Mesenchymal stem cell (in vitro differentiated cells and primary cell): Measurements from ENCODE around the gene MIER2.
"Not testable (repeated sequence)": the region's sequence is repeated elsewhere in the genome, so short reads cannot be mapped to it uniquely, and the experiment has no call there.

Experiments
- DNase-seq: peaks from one replicate; pipeline ENCODE4 v3.0.0-alpha.2; 2013
- H2AFZ ChIP-seq: one replicate; pipeline ENCODE4 v1.6.1; 2013; ENCODE audit warnings: low read depth, mild to moderate bottlenecking, control low read depth, inconsistent platforms, low read length, moderate library complexity
- H2AK5ac ChIP-seq: 2 replicates; pipeline ENCODE4 v1.6.1; 2013; ENCODE audit warnings: low read length, moderate library complexity, mild to moderate bottlenecking, inconsistent platforms; ENCODE audit not compliant: severe bottlenecking
- H2BK120ac ChIP-seq: one replicate; pipeline ENCODE4 v1.6.1; 2013; ENCODE audit warnings: low read depth, mild to moderate bottlenecking, inconsistent platforms, low read length, moderate library complexity
- H2BK12ac ChIP-seq, 2 experiments: one replicate each; pipeline ENCODE4 v1.6.1; 2013; ENCODE audit warnings: inconsistent platforms in 2 of 2, low read length in 2 of 2, mild to moderate bottlenecking in 2 of 2, moderate library complexity in 2 of 2, control low read depth in 1 of 2
- H2BK15ac ChIP-seq: one replicate; pipeline ENCODE4 v1.6.1; 2013; ENCODE audit warnings: mild to moderate bottlenecking, low read depth, inconsistent platforms; ENCODE audit not compliant: poor library complexity, severe bottlenecking
- H2BK5ac ChIP-seq: 2 replicates; pipeline ENCODE4 v1.6.1; 2013; ENCODE audit warnings: low read depth, mild to moderate bottlenecking, low read length, control low read depth, inconsistent platforms; ENCODE audit not compliant: poor library complexity, severe bottlenecking
- H3K14ac ChIP-seq, 2 experiments: one replicate each; pipeline ENCODE4 v1.6.1; 2013; ENCODE audit warnings: inconsistent platforms in 2 of 2, low read length in 2 of 2, control low read depth in 1 of 2, mild to moderate bottlenecking in 1 of 2, moderate library complexity in 1 of 2
- H3K18ac ChIP-seq, 2 experiments: one replicate each; pipeline ENCODE4 v1.6.1; 2013; ENCODE audit warnings: inconsistent platforms in 2 of 2, low read length in 2 of 2, control low read depth in 1 of 2, low read depth in 1 of 2, mild to moderate bottlenecking in 1 of 2
- H3K23ac ChIP-seq, 2 experiments: one replicate each; pipeline ENCODE4 v1.6.1; 2013; ENCODE audit warnings: inconsistent platforms in 2 of 2, low read length in 2 of 2, mild to moderate bottlenecking in 2 of 2, moderate library complexity in 2 of 2, control low read depth in 1 of 2
- H3K27ac ChIP-seq: 2 replicates; pipeline ENCODE4 v1.5.1; 2013; ENCODE audit warnings: mild to moderate bottlenecking, moderate library complexity, low read length, control low read depth, inconsistent platforms; ENCODE audit not compliant: poor library complexity, severe bottlenecking
- H3K27me3 ChIP-seq, 2 experiments: 2 replicates each; pipeline versions ENCODE4 v1.6.1 to v1.7.0; 2013; ENCODE audit warnings: low read length in 2 of 2, mild to moderate bottlenecking in 2 of 2, moderate library complexity in 2 of 2, control low read depth in 1 of 2, inconsistent platforms in 1 of 2; ENCODE audit not compliant: control insufficient read depth in 1 of 2, insufficient read depth in 1 of 2
- H3K36me3 ChIP-seq, 2 experiments: 2 replicates each; pipeline versions ENCODE4 v1.6.1 to v1.7.0; 2013; ENCODE audit warnings: low read length in 2 of 2, control low read depth in 1 of 2, inconsistent platforms in 1 of 2, low read depth in 1 of 2, mild to moderate bottlenecking in 1 of 2; ENCODE audit not compliant: insufficient read depth in 2 of 2, control insufficient read depth in 1 of 2
- H3K4ac ChIP-seq, 2 experiments: one replicate each; pipeline ENCODE4 v1.6.1; 2013; ENCODE audit warnings: inconsistent platforms in 2 of 2, low read length in 2 of 2, mild to moderate bottlenecking in 2 of 2, moderate library complexity in 2 of 2, control low read depth in 1 of 2, low read depth in 1 of 2
- H3K4me1 ChIP-seq: 2 replicates; pipeline ENCODE4 v1.6.1; 2013; ENCODE audit warnings: low read depth, low read length, control low read depth; ENCODE audit not compliant: control insufficient read depth, insufficient read depth
- H3K4me2 ChIP-seq: 2 replicates; pipeline ENCODE4 v1.6.1; 2013; ENCODE audit warnings: low read length, mild to moderate bottlenecking, inconsistent platforms; ENCODE audit not compliant: poor library complexity, severe bottlenecking
- H3K4me3 ChIP-seq, 2 experiments: 2 replicates each; pipeline versions ENCODE4 v1.5.1 to v1.7.0; 2013; ENCODE audit warnings: low read length in 2 of 2, mild to moderate bottlenecking in 2 of 2, control low read depth in 1 of 2, low read depth in 1 of 2; ENCODE audit not compliant: insufficient read depth in 1 of 2
- H3K79me1 ChIP-seq: replicated peaks from 2 replicates; pipeline ENCODE4 v1.6.1; 2013; ENCODE audit warnings: mild to moderate bottlenecking, control low read depth, low read length, inconsistent platforms; ENCODE audit not compliant: poor library complexity, severe bottlenecking
- H3K9ac ChIP-seq: 2 replicates; pipeline ENCODE4 v1.7.0; 2013; ENCODE audit warnings: mild to moderate bottlenecking, low read length, moderate library complexity
- H3K9me3 ChIP-seq: 2 replicates; pipeline ENCODE4 v1.7.0; 2013; ENCODE audit warnings: mild to moderate bottlenecking, low read length; ENCODE audit not compliant: control insufficient read depth
- H4K8ac ChIP-seq: one replicate; pipeline ENCODE4 v1.6.1; 2013; ENCODE audit warnings: inconsistent platforms, mild to moderate bottlenecking, low read length, moderate library complexity
- H4K91ac ChIP-seq: one replicate; pipeline ENCODE4 v1.6.1; 2013; ENCODE audit warnings: mild to moderate bottlenecking, low read length, inconsistent platforms
- WGBS: methylation state at CpG from one replicate; pipeline ENCODE4 v1.1.7; 2013; ENCODE audit warnings: mixed read lengths; 5-methylcytosine and 5-hydroxymethylcytosine counted together

The MIER2 gene

DNA sequence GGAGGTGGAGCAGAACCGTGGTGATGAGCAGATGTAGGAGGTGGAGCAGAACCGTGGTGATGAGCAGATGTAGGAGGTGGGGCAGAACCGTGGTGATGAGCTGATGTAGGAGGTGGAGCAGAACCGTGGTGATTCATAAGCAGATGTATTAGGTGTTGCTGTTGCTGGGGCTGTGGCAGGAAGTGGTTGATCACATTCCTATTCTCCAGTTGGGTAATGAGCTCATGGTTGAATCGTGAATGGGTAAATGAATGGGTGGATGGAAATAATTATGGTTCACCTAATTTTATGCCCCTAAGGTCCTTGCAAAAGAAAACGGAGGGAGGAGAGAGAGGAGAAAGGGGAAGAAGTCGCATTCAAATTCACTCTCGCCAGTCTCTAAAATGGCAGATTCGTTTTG, 38.0 kb upstream of the MIER2 start:
- WGBS = 60% methylated on average over 7 of the region's 9 CpGs
- H2BK12ac ChIP-seq, H3K36me3 ChIP-seq: not testable (repeated sequence)

GRCh38 chr19:381901-382300, 37.3 kb upstream of the MIER2 start:
- 75% methylated on average over 8 of the region's 11 CpGs for WGBS
- not testable (repeated sequence) for H2AFZ ChIP-seq, H3K4me3 ChIP-seq, H3K36me3 ChIP-seq, H3K18ac ChIP-seq, H3K14ac ChIP-seq, H3K79me1 ChIP-seq, H3K9ac ChIP-seq, H2BK12ac ChIP-seq, H3K9me3 ChIP-seq, H2BK120ac ChIP-seq, DNase-seq, H2BK15ac ChIP-seq, H3K4ac ChIP-seq, H3K23ac ChIP-seq, H2AK5ac ChIP-seq, H4K8ac ChIP-seq, H4K91ac ChIP-seq, H3K27ac ChIP-seq, H3K4me2 ChIP-seq, H2BK5ac ChIP-seq
- peaks cover 12% of the 10 kb centered on the region for H3K4me1 ChIP-seq
- H3K27me3 ChIP-seq = peaks cover 11 to 32% of the 10 kb centered on the region in 2 experiments

More for the DNA sequence above, 38.0 kb upstream of the MIER2 start:
- Histone ChIP-seq H3K4me1 (peaks cover 12% of the 10 kb centered on the region), H3K27me3 (peaks cover 11 to 34% of the 10 kb centered on the region in 2 experiments), H3K9ac (peak overlapping the region; percentile 33), H2AK5ac (peak overlapping the region; percentile 15)
- not testable (repeated sequence) for H3K27ac ChIP-seq, H3K4ac ChIP-seq, H4K8ac ChIP-seq, H2AFZ ChIP-seq, H3K18ac ChIP-seq, H3K23ac ChIP-seq, H4K91ac ChIP-seq, H2BK5ac ChIP-seq, H3K79me1 ChIP-seq, H3K9me3 ChIP-seq, H3K4me2 ChIP-seq, H3K14ac ChIP-seq, H3K4me3 ChIP-seq, H2BK15ac ChIP-seq, H2BK120ac ChIP-seq
- DNase-seq = peak; percentile 43

- not testable (repeated sequence) for H3K4me3 ChIP-seq, H2BK15ac ChIP-seq, H3K4ac ChIP-seq, H2AK5ac ChIP-seq, H2BK5ac ChIP-seq, DNase-seq, H3K23ac ChIP-seq, H3K36me3 ChIP-seq, H2AFZ ChIP-seq, H2BK12ac ChIP-seq, H3K79me1 ChIP-seq, H4K8ac ChIP-seq, H3K18ac ChIP-seq, H2BK120ac ChIP-seq, H3K4me2 ChIP-seq, H3K14ac ChIP-seq, H3K27ac ChIP-seq, H3K9ac ChIP-seq, H3K9me3 ChIP-seq, H4K91ac ChIP-seq
- Histone ChIP-seq H3K4me1 (peaks cover 12% of the 10 kb centered on the region), H3K27me3 (peaks cover 18 to 36% of the 10 kb centered on the region in 2 experiments)
- WGBS = 88% methylated on average over 10 of the region's 17 CpGs
Observed at GRCh38 chr19:380618-381219, 36.1 kb upstream of the MIER2 start.

GRCh38 chr19:379796-380195, 35.2 kb upstream of the MIER2 start:
- Histone ChIP-seq H3K9me3 (no peaks in the 10 kb centered on the region), H2BK12ac (no peak overlapping the region), H3K36me3 (peaks cover 0 to 2% of the 10 kb centered on the region in 2 experiments), H3K4me3 (no peak overlapping the region), H3K27ac (no peak overlapping the region), H3K4me1 (peaks cover 12% of the 10 kb centered on the region), H3K4ac (no peak overlapping the region), H3K4me2 (no peak overlapping the region), H3K18ac (no peak overlapping the region), H4K8ac (no peak overlapping the region), H2AK5ac (no peak overlapping the region), H3K23ac (no peak overlapping the region), H3K79me1 (no peaks in the 10 kb centered on the region), H2BK5ac (no peak overlapping the region), H3K27me3 (peaks cover 25 to 41% of the 10 kb centered on the region in 2 experiments), H2AFZ (no peak overlapping the region), H2BK15ac (no peak overlapping the region), H4K91ac (no peak overlapping the region), H2BK120ac (no peak overlapping the region), H3K9ac (no peak overlapping the region), H3K14ac (no peak overlapping the region)
- 94% methylated on average over 16 of the region's 16 CpGs for WGBS
- DNase-seq = no peak
